Measurements from ENCODE around the gene SEC63.
A peak's percentile ranks its signal among the peaks of the same experiment; 100 is the strongest.
"Not testable (repeated sequence)": the region's sequence is repeated elsewhere in the genome, so short reads cannot be mapped to it uniquely, and the experiment has no call there.

Gene SEC63

DNA sequence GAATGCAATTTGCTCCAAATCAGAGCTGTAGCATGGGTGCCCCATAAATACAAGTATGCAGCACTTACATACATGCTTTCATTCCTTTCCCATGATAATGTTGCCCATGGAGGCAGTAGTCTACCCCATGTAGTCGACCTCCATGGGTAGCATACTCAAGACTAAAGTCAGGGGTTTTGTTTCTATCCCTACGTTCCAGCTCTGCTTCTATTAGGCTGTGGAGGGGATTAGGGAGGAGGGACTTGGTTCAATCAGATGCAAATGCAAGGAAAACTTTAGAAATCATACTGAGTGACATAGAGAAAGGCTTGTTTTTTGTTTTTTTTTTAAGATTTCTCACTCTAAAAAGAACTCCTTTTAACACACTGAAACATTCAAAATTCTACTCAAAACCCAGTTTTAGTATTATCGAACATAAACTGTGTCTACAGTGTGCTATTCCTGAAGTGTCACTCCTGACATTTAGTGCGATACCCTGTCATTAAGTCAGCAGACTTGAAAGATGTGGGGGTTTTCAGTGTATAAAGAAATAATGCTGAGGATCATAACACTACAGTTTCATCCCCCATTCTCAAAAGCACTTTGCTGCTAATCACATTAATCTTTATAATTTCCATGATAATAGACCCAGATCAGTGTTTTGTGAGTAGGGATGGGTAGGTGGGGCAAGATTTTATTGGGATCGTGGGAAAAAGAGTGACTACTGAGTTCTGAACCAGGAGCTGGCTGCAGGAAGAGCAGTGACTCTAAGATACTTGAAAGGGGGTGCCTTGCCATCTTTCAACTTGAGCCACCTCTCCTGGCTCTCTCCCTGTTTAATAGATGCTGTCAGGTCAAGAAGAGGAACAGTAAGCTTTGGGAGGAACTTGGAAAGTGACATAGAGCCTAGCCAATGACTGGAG lies 93.5 kb downstream of the SEC63 start:
- H3K4me3 ChIP-seq (ENCODE audit: low read depth, low read length): no peak overlapping the region
- in situ Hi-C loops (cut with HindIII; ENCODE audit: low sequenced_read_pairs): no loop called here
- no peak for DNase-seq (ENCODE audit: low read depth)
- TF ChIP-seq, protein P1, sequence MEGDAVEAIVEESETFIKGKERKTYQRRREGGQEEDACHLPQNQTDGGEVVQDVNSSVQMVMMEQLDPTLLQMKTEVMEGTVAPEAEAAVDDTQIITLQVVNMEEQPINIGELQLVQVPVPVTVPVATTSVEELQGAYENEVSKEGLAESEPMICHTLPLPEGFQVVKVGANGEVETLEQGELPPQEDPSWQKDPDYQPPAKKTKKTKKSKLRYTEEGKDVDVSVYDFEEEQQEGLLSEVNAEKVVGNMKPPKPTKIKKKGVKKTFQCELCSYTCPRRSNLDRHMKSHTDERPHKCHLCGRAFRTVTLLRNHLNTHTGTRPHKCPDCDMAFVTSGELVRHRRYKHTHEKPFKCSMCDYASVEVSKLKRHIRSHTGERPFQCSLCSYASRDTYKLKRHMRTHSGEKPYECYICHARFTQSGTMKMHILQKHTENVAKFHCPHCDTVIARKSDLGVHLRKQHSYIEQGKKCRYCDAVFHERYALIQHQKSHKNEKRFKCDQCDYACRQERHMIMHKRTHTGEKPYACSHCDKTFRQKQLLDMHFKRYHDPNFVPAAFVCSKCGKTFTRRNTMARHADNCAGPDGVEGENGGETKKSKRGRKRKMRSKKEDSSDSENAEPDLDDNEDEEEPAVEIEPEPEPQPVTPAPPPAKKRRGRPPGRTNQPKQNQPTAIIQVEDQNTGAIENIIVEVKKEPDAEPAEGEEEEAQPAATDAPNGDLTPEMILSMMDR (IDR thresholded peaks at IDR 0.05; ENCODE audit: low read depth, low read length, missing control alignments): no peak

- TF ChIP-seq, protein P1 (IDR thresholded peaks at IDR 0.05; ENCODE audit: low read depth, low read length, missing control alignments): no peak
- H3K4me3 ChIP-seq (ENCODE audit: low read depth, low read length): no peak overlapping the region
- in situ Hi-C loops (cut with HindIII; ENCODE audit: low sequenced_read_pairs): no loop called here
- no peak for DNase-seq (ENCODE audit: low read depth)
These were observed 95.6 kb downstream of the SEC63 start for GRCh38 chr6:107862383-107862782.

GRCh38 chr6:107860963-107861362 lies 97.0 kb downstream of the SEC63 start:
- in situ Hi-C loops (cut with HindIII; ENCODE audit: low sequenced_read_pairs); DNase-seq (ENCODE audit: low read depth); H3K4me3 ChIP-seq (ENCODE audit: low read depth, low read length): not testable (repeated sequence)

GRCh38 chr6:107860144-107860543 lies 97.9 kb downstream of the SEC63 start:
- H3K4me3 ChIP-seq (ENCODE audit: low read depth, low read length); DNase-seq (ENCODE audit: low read depth); in situ Hi-C loops (cut with HindIII; ENCODE audit: low sequenced_read_pairs): not testable (repeated sequence)

DNA sequence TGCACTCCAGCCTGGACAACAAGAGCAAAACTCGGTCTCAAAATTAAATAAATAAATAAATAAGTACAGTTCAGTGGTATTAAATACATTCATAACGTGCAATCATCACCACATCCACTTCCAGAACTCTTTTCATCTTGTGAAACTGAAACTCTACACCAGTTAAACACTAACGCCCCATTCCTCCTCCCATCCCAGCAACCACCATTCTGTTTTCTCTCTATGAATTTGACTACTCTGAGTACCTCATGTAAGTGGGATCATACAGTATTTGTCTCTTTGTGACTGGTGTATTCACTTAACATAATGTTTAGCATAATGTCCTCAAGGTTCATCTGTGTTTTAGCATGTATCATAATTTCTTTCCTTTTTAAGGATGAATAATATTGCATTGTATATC lies 104.8 kb downstream of the SEC63 start:
- TF ChIP-seq, protein P1 (IDR thresholded peaks at IDR 0.05; ENCODE audit: low read depth, low read length, missing control alignments): no peak
- DNase-seq (ENCODE audit: low read depth): no peak
- in situ Hi-C loops (cut with HindIII; ENCODE audit: low sequenced_read_pairs): no loop called here
- H3K4me3 ChIP-seq (ENCODE audit: low read depth, low read length): no peak overlapping the region

- in situ Hi-C loops (cut with HindIII; ENCODE audit: low sequenced_read_pairs): no loop called here
These were observed 108.7 kb downstream of the SEC63 start for GRCh38 chr6:107849325-107849724.

DNA sequence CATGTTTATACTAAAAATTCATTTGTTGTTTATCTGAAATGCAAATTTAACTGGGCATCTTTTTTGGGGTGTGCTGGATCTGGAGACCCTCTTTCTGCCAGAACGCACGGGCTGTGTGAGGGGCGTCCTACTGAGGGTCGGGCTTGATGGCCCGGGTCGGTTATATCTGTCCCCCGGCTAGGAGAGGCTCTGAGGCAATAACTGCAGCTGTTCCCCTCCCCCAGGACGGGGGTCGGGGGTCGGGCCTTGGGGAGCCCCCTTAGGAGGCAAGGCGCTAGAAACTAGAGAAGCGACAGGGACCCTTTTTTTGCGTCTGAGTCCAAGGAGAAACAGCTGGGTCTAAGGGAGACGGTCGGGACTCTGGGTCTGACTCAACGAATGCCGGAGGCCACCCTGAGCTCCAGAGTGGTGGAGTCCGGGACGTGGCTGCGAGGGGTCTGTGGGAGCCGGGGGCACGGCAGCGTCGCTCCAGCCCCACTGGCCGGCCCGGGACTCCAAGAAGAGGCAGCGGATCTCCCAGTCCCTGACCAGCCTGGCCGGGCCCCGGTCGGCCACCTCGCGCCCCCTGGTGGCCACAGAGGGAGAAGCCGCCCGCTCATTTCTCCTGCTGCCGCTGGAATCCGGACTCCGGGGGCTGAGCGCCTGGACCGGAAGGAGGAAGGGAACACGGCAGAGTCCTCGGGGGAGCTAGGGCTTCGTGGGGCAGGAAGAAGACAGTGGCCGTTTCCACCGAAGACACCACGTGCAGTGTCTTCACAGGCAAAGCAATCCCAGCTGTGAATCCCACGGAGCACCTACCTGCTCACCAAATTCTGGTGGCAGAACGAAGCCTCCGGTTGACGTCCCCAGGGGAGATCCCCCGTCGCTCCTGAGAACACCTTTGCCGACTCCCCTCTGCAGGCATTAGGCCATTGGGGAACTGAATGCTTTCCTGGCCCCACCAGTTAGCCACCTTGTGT lies 109.9 kb downstream of the SEC63 start:
- peak overlapping the region; percentile 48 for H3K4me3 ChIP-seq (ENCODE audit: low read depth, low read length)
- in situ Hi-C loops (cut with HindIII; ENCODE audit: low sequenced_read_pairs): no loop called here
- DNase-seq (ENCODE audit: low read depth): peak; percentile 42
- TF ChIP-seq, protein P1 (IDR thresholded peaks at IDR 0.05; ENCODE audit: low read depth, low read length, missing control alignments): peak; percentile 81

More at GRCh38 chr6:107849325-107849724, 108.7 kb downstream of the SEC63 start:
- no peak for DNase-seq (ENCODE audit: low read depth)
- H3K4me3 ChIP-seq (ENCODE audit: low read depth, low read length): no peak overlapping the region
- TF ChIP-seq, protein P1 (IDR thresholded peaks at IDR 0.05; ENCODE audit: low read depth, low read length, missing control alignments): no peak
